Tibial artery (tissue), 4 donors: ENCODE data around the gene LIPC.

Experiments
- DNase-seq, 2 donors: peaks; one replicate each; pipeline ENCODE4 v3.0.0-alpha.2; 2019
- H3K27ac ChIP-seq, 2 donors: fragments of 200-600 bp; sonication (generic) in 1 of 2; 1 replicate in 1 of 2; 2 replicates in 1 of 2; pipeline ENCODE4 v1.5.1; 2018 to 2019; ENCODE audit warnings: mild to moderate bottlenecking in 1 of 2
- H3K27me3 ChIP-seq, 2 donors: fragments of 200-600 bp; sonication (generic) in 1 of 2; one replicate each; pipeline versions ENCODE4 v1.5.1 to v1.6.0; 2016 to 2019
- H3K36me3 ChIP-seq, 3 donors: fragments of 200-600 bp; sonication (generic) in 2 of 3; one replicate each; pipeline ENCODE4 v1.5.1; 2016 to 2019; ENCODE audit warnings: mild to moderate bottlenecking in 2 of 3
- H3K4me1 ChIP-seq, 4 donors: fragments of 200-600 bp; sonication (generic) in 2 of 4; 1 replicate in 3 of 4; 2 replicates in 1 of 4; pipeline ENCODE4 v1.5.1; 2016 to 2019
- H3K4me3 ChIP-seq, 2 donors: fragments of 200-600 bp; sonication (generic) in 1 of 2; 1 replicate in 1 of 2; 2 replicates in 1 of 2; pipeline ENCODE4 v1.5.1; 2018 to 2019; ENCODE audit warnings: mild to moderate bottlenecking in 2 of 2
- H3K9me3 ChIP-seq, 3 donors: fragments of 200-600 bp; sonication (generic) in 1 of 3; one replicate each; pipeline ENCODE4 v1.5.1; 2016 to 2019
- intact Hi-C: fragments of 100-400 bp; cut with DNase I; formaldehyde crosslinking; loops from one replicate; pipeline ENCODE4 v1.15.0; 2023; ENCODE audit warnings: low total_unique reads
- TF ChIP-seq, protein P1 (sequence below), 2 experiments: fragments of 200-600 bp in 1 of 2; fragments of 450-650 bp in 1 of 2; IDR thresholded peaks; one replicate each; pipeline ENCODE4 v1.5.1; 2017 to 2019; ENCODE audit warnings: antibody characterized with exemption in 2 of 2, mild to moderate bottlenecking in 1 of 2, moderate library complexity in 1 of 2

LIPC gene

DNA sequence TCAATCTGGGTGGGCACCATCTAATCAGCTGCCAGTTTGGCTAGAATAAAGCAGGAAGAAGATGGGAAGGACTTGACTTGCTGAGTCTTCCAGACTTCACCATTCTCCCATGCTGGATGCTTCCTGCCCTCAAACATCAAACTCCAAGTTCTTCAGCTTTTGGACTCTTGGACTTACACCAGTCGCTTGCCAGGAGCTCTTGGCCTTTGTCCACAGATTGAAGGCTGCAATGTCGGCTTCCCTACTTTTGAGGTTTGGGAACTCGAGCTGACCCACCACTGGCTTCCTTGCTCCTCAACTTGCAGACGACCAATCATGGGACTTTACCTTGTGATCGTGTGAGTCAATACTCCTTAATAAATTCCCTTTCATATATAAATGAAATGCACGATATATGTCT, 8.6 kb upstream of the LIPC start:
- Histone ChIP-seq H3K36me3 (no peaks in the 10 kb centered on the region), H3K27me3 (no peaks in the 10 kb centered on the region), H3K9me3 (no peaks in the 10 kb centered on the region), H3K4me1 (no peaks in the 10 kb centered on the region), H3K4me3 (no peak overlapping the region), H3K27ac (no peak overlapping the region)
- DNase-seq: no peak
- intact Hi-C loops: no loop called here
- TF ChIP-seq, protein P1, sequence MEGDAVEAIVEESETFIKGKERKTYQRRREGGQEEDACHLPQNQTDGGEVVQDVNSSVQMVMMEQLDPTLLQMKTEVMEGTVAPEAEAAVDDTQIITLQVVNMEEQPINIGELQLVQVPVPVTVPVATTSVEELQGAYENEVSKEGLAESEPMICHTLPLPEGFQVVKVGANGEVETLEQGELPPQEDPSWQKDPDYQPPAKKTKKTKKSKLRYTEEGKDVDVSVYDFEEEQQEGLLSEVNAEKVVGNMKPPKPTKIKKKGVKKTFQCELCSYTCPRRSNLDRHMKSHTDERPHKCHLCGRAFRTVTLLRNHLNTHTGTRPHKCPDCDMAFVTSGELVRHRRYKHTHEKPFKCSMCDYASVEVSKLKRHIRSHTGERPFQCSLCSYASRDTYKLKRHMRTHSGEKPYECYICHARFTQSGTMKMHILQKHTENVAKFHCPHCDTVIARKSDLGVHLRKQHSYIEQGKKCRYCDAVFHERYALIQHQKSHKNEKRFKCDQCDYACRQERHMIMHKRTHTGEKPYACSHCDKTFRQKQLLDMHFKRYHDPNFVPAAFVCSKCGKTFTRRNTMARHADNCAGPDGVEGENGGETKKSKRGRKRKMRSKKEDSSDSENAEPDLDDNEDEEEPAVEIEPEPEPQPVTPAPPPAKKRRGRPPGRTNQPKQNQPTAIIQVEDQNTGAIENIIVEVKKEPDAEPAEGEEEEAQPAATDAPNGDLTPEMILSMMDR (IDR thresholded peaks at IDR 0.05): no peak

DNA sequence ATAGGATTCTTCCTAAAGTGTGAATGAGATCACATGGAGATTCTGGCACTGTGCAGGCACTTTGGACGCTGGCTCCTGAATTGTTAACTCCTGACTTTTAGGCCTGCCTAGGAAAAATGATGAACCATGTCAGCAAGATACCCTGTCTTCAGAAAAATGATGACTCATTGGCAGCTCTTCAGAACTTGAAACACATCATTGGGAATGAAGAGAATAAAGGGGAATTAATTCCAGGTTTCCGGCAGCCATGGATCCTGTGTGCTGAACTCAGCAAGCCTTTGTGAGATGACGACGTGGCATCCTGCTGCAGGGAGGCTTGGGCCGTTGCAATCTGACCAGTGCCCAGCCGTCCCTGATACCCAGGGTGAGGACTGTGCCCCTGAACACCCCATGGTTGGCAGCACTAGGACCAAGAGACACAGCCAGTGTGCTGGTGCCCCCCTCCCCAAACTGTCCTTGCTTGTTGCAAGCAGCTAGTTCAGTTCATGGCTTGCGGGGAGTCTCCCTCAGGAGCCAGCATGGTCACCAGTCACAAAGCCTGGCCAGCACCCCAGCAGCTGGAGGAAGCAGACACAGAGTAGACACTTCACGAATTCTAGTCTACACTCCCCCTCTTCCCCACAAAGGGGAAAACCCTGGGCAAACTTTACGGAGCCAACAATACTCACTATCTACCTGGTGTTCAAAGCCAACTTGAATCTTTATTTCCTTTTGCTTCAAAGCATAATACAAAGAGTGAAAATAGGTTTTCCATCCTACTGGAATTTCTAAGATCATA, 7.8 kb upstream of the LIPC start:
- DNase-seq: no peak
- Histone ChIP-seq H3K36me3 (no peaks in the 10 kb centered on the region), H3K4me1 (no peaks in the 10 kb centered on the region), H3K4me3 (no peak overlapping the region), H3K27ac (no peak overlapping the region), H3K27me3 (no peaks in the 10 kb centered on the region), H3K9me3 (no peaks in the 10 kb centered on the region)
- intact Hi-C loops: no loop called here
- TF ChIP-seq, protein P1 (IDR thresholded peaks at IDR 0.05): no peak

DNA sequence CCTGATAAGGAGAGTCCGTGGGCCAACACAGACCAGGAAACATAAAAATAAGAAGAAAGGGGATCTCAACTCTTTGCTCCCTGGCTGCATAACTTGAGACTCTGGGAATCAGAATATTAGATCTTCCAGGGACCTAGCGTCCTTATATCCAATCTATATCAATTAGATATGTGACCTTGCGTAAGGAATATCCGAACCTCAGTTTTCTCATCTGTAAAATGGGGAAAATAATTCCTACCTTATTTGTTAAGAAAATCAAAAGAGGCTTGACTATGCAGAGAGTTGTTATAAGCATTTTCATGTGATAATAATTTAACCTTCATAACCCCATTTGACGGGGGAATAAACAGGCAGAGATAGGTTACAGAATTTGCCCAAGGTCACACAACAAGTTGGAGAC, 7.1 kb upstream of the LIPC start:
- no peaks in the 10 kb centered on the region for H3K27me3 ChIP-seq
- no peaks in the 10 kb centered on the region for H3K36me3 ChIP-seq
- H3K9me3 ChIP-seq: no peaks in the 10 kb centered on the region
- DNase-seq: no peak
- TF ChIP-seq, protein P1 (IDR thresholded peaks at IDR 0.05): no peak
- H3K27ac ChIP-seq: no peak overlapping the region
- intact Hi-C loops: no loop called here
- H3K4me3 ChIP-seq: no peak overlapping the region
- no peaks in the 10 kb centered on the region for H3K4me1 ChIP-seq

DNA sequence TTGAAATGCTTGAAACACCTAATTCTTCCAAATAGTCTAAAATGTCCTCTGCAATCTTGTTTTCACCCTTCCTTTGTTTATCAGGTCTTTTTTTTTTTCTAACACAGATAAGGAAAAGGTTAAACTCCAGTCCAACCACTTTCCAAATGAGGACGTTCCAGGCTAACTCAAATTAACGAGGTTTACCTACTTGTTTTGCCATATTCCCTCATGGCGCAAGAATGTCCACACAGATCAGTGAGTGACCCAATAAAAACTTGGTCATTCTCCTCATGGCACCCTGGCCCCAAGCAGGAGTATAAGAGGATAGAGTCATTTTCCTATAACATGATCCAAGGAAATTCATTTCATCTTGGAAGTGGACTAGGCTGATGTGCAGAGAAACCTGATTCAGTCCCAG, 6.6 kb upstream of the LIPC start:
- intact Hi-C loops: no loop called here
- Histone ChIP-seq H3K27ac (no peak overlapping the region), H3K9me3 (no peaks in the 10 kb centered on the region), H3K36me3 (no peaks in the 10 kb centered on the region), H3K4me3 (no peak overlapping the region), H3K4me1 (no peaks in the 10 kb centered on the region), H3K27me3 (no peaks in the 10 kb centered on the region)
- DNase-seq: no peak
- TF ChIP-seq, protein P1 (IDR thresholded peaks at IDR 0.05): no peak

DNA sequence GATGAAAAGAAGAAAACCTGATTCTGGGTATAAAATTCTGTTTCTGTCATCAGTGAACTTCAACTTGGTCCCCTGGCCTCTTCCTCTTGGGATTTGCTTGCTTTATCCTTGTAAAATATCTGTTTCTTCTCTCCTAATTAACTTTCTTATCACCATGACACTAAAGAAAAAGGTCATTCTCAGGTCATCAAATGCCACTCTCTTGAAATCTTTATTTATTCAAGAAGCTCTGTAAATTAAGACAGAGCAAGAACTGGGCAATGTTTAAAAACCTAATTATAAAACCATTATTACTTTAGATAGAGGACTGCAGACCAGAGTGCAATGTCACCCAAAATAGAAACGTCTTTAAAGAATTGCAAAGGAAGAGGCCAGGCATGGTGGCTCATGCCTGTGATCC, 6.0 kb upstream of the LIPC start:
- intact Hi-C loops: no loop called here
- no peaks in the 10 kb centered on the region for H3K27me3 ChIP-seq

More for the DNA sequence above, 6.0 kb upstream of the LIPC start:
- no peak overlapping the region for H3K4me3 ChIP-seq
- H3K4me1 ChIP-seq: no peaks in the 10 kb centered on the region
- TF ChIP-seq, protein P1 (IDR thresholded peaks at IDR 0.05): no peak
- no peak for DNase-seq
- no peaks in the 10 kb centered on the region for H3K9me3 ChIP-seq
- no peak overlapping the region for H3K27ac ChIP-seq
- no peaks in the 10 kb centered on the region for H3K36me3 ChIP-seq
